ENCODE measurements around the gene POLR3K. TPM values are rescaled to one million over a fixed set of nuclear protein-coding genes. Genes with fewer than 3 reads are reported as not detected.
"Not testable (repeated sequence)": the region's sequence is repeated elsewhere in the genome, so short reads cannot be mapped to it uniquely, and the experiment has no call there.

POLR3K gene
- total RNA-seq, 1 experiment from 2014 or later: 29.3 TPM

DNA sequence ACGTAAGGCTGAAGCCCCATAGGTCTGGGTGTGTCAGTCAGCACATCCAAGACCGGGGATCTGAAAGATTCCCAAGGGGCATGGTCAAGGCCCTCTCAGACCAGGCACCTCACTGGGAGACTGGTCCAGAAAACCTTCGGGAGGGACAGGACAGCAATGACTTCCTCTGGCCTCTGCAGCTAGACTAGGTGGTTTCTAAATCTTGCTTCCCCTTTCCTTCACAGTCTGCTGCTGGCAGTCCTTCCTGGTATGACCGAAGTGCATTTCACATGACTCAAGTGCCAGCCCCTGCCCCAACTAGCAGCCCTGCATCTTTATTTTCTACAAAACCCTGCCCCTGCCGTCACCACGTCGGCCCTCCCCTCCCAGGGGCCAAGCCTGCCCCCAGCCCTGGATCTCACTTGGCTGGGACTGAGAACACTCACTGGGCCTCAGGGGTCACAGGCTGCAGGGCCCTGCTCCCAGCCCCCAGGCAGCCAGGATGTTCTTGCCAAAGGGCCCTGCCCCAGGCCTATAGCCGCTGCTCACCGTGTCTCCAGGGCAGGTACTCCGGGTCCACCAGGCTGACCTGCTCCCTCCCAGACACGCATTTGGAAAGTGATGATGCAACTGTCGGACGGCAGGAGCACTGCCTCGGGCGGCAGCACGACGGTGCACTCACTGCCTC is 18.3 kb downstream of the POLR3K start:
- no peaks in the 10 kb centered on the region for H3K9me3 Mint-ChIP-seq (ENCODE audit: unreplicated experiment)
- no peaks in the 10 kb centered on the region for H3K36me3 ChIP-seq (ENCODE audit: control insufficient read depth, insufficient read depth, low read length)
- DNase-seq: no peak
- no peaks in the 10 kb centered on the region for H3K4me1 ChIP-seq
- H3K4me3 ChIP-seq (ENCODE audit: low read depth, low read length): no peak overlapping the region
- H3K36me3 Mint-ChIP-seq (ENCODE audit: insufficient read depth, unreplicated experiment): peaks cover 22% of the 10 kb centered on the region
- H3K27me3 ChIP-seq (replicated peaks; ENCODE audit: control insufficient read depth, insufficient read depth, low read length): no peaks in the 10 kb centered on the region
- CTCF ChIA-PET: no interaction called here
- H3K4me3 Mint-ChIP-seq (ENCODE audit: unreplicated experiment): no peak overlapping the region
- POLR2A ChIA-PET: no interaction called here
- H3K27me3 Mint-ChIP-seq (ENCODE audit: insufficient read depth, unreplicated experiment): no peaks in the 10 kb centered on the region
- intact Hi-C loops (cut with micrococcal nuclease; ENCODE audit: unreplicated experiment): no loop called here
- no peaks in the 10 kb centered on the region for H3K4me1 Mint-ChIP-seq (ENCODE audit: low read depth, unreplicated experiment)
- TF ChIP-seq CTCF (IDR thresholded peaks at IDR 0.05; ENCODE audit: insufficient read depth in 1 of 2, low read depth in 1 of 2, low read length in 1 of 2, severe bottlenecking in 1 of 2, unreplicated experiment in 1 of 2): no peak
- H3K9me3 ChIP-seq: no peaks in the 10 kb centered on the region
- H3K27ac Mint-ChIP-seq (ENCODE audit: unreplicated experiment): no peak overlapping the region
- no TSS peak for BruUV-seq (replicated peaks)

DNA sequence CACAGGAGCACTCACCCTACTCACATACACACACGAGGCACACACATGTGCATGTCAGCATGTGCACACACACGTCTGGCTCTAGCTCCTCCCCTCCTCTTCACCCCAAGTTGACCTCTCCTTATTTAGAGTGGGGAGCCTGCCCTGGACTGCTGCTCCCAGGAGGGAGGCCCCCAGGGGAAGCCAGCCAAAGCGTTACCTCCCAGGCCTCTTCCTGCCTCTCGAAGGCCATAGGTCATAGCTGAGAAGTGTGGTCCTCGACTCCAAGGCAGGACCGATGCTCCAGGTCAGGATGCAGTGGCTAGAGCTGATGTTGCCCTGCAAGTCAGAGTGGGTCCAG is 18.8 kb downstream of the POLR3K start:
- no peaks in the 10 kb centered on the region for H3K9me3 ChIP-seq
- H3K27ac Mint-ChIP-seq (ENCODE audit: unreplicated experiment): no peak overlapping the region
- intact Hi-C loops (cut with micrococcal nuclease; ENCODE audit: unreplicated experiment): no loop called here
- H3K27me3 ChIP-seq (replicated peaks; ENCODE audit: control insufficient read depth, insufficient read depth, low read length): no peaks in the 10 kb centered on the region
- H3K36me3 ChIP-seq (ENCODE audit: control insufficient read depth, insufficient read depth, low read length): no peaks in the 10 kb centered on the region
- ChIA-PET CTCF (no interaction called here), POLR2A (no interaction called here)
- peaks cover 22% of the 10 kb centered on the region for H3K36me3 Mint-ChIP-seq (ENCODE audit: insufficient read depth, unreplicated experiment)
- no peaks in the 10 kb centered on the region for H3K27me3 Mint-ChIP-seq (ENCODE audit: insufficient read depth, unreplicated experiment)
- DNase-seq: no peak
- no peak for TF ChIP-seq CTCF (IDR thresholded peaks at IDR 0.05; ENCODE audit: insufficient read depth in 1 of 2, low read depth in 1 of 2, low read length in 1 of 2, severe bottlenecking in 1 of 2, unreplicated experiment in 1 of 2)
- no peaks in the 10 kb centered on the region for H3K9me3 Mint-ChIP-seq (ENCODE audit: unreplicated experiment)
- no peaks in the 10 kb centered on the region for H3K4me1 ChIP-seq
- BruUV-seq (replicated peaks): no TSS peak
- no peaks in the 10 kb centered on the region for H3K4me1 Mint-ChIP-seq (ENCODE audit: low read depth, unreplicated experiment)
- no peak overlapping the region for H3K4me3 Mint-ChIP-seq (ENCODE audit: unreplicated experiment)
- H3K4me3 ChIP-seq (ENCODE audit: low read depth, low read length): no peak overlapping the region

GRCh38 chr16:33877-34647 is 19.3 kb downstream of the POLR3K start:
- Mint-ChIP-seq H3K9me3 (ENCODE audit: unreplicated experiment) (no peaks in the 10 kb centered on the region), H3K27ac (ENCODE audit: unreplicated experiment) (no peak overlapping the region), H3K4me3 (ENCODE audit: unreplicated experiment) (no peak overlapping the region), H3K27me3 (ENCODE audit: insufficient read depth, unreplicated experiment) (no peaks in the 10 kb centered on the region), H3K36me3 (ENCODE audit: insufficient read depth, unreplicated experiment) (peaks cover 22% of the 10 kb centered on the region), H3K4me1 (ENCODE audit: low read depth, unreplicated experiment) (no peaks in the 10 kb centered on the region)
- CTCF ChIA-PET: no interaction called here
- TF ChIP-seq CTCF (IDR thresholded peaks at IDR 0.05; ENCODE audit: insufficient read depth in 1 of 2, low read depth in 1 of 2, low read length in 1 of 2, severe bottlenecking in 1 of 2, unreplicated experiment in 1 of 2): no peak
- Histone ChIP-seq H3K27me3 (replicated peaks; ENCODE audit: control insufficient read depth, insufficient read depth, low read length) (no peaks in the 10 kb centered on the region), H3K4me3 (ENCODE audit: low read depth, low read length) (no peak overlapping the region), H3K9me3 (no peaks in the 10 kb centered on the region), H3K36me3 (ENCODE audit: control insufficient read depth, insufficient read depth, low read length) (no peaks in the 10 kb centered on the region), H3K4me1 (no peaks in the 10 kb centered on the region)
- no TSS peak for BruUV-seq (replicated peaks)
- POLR2A ChIA-PET: no interaction called here
- no peak for DNase-seq
- intact Hi-C loops (cut with micrococcal nuclease; ENCODE audit: unreplicated experiment): no loop called here

GRCh38 chr16:33154-33876 is 20.1 kb downstream of the POLR3K start:
- not testable (repeated sequence) for H3K27me3 ChIP-seq (replicated peaks; ENCODE audit: control insufficient read depth, insufficient read depth, low read length)

More at GRCh38 chr16:33154-33876, 20.1 kb downstream of the POLR3K start:
- H3K4me1 ChIP-seq; H3K36me3 ChIP-seq (ENCODE audit: control insufficient read depth, insufficient read depth, low read length); POLR2A ChIA-PET; H3K4me3 ChIP-seq (ENCODE audit: low read depth, low read length); DNase-seq; intact Hi-C loops (cut with micrococcal nuclease; ENCODE audit: unreplicated experiment); H3K9me3 ChIP-seq; H3K9me3 Mint-ChIP-seq (ENCODE audit: unreplicated experiment); H3K4me1 Mint-ChIP-seq (ENCODE audit: low read depth, unreplicated experiment); H3K4me3 Mint-ChIP-seq (ENCODE audit: unreplicated experiment); BruUV-seq (replicated peaks); H3K27me3 Mint-ChIP-seq (ENCODE audit: insufficient read depth, unreplicated experiment); H3K27ac Mint-ChIP-seq (ENCODE audit: unreplicated experiment); CTCF ChIA-PET: not testable (repeated sequence)
- peaks cover 22% of the 10 kb centered on the region for H3K36me3 Mint-ChIP-seq (ENCODE audit: insufficient read depth, unreplicated experiment)

Data from Caco-2 (cell line).